Activated CD4-positive, alpha-beta T cell treated with anti-CD3 and anti-CD28 coated beads, Interleukin-10, Interleukin-2, amounts not matched to agents 100 ng/mL and 50 ng/mL, durations not matched to agents 16 hours and 8 hours (primary cell): ENCODE results near the gene CDC42EP1.
"Not testable (repeated sequence)": the region's sequence is repeated elsewhere in the genome, so short reads cannot be mapped to it uniquely, and the experiment has no call there.

Experiments used
- DNase-seq: peaks from one replicate; pipeline ENCODE4 v3.0.0-alpha.2; 2020

The CDC42EP1 gene

DNA sequence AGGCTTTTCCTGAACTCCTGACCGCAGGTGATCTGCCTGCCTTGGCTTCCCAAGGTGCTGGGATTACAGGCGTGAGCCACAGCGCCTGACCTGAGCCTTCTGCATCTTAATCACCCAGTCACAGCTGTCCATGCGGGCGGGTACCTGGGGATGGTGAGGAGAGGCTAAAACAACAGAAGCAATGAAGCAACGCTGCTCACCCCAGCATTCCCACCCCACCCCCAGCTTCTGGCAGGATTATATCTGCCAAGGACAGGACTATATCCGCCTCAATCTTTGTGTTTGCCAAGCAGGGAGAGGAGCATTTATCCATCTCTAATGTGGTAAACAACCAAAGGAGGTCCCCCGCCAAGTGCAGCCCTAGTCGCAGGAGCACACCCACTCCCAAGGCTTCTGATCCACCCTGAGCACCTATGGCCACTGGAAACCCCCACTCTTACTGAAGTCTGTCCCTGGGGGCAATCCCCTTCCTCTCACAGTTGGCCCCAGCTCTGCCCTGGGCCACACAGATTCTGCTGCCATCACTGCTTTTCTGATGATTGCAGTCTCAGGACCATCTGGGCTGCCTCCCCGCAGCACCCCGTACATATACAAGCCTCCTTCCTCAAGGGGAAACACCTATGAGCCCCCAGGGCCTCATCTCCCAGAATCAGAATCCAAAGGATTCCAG, 28.4 kb downstream of the CDC42EP1 start:
- no peak for DNase-seq

DNA sequence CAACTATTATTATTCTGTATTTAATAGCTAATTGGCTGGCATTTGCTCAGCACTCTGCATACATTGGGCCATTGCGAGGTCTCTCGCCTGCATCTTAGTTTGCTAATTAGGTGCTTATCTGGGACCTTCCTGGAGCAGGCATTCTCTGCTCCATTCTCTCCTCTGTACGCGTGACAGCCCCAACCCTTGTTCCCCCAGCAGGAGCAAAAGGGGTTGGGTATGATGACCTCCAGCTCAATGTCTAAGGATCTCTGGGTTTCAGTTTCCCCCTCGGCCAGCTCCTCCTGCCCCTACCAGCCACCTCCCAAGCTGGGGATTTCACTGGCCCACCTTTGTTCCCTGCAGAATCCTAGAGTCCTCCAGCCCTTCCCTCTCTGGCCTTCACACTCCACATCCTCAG, 29.4 kb downstream of the CDC42EP1 start:
- DNase-seq = no peak

- DNase-seq = not testable (repeated sequence)
These were observed 30.8 kb downstream of the CDC42EP1 start for GRCh38 chr22:37591081-37591480.

DNA sequence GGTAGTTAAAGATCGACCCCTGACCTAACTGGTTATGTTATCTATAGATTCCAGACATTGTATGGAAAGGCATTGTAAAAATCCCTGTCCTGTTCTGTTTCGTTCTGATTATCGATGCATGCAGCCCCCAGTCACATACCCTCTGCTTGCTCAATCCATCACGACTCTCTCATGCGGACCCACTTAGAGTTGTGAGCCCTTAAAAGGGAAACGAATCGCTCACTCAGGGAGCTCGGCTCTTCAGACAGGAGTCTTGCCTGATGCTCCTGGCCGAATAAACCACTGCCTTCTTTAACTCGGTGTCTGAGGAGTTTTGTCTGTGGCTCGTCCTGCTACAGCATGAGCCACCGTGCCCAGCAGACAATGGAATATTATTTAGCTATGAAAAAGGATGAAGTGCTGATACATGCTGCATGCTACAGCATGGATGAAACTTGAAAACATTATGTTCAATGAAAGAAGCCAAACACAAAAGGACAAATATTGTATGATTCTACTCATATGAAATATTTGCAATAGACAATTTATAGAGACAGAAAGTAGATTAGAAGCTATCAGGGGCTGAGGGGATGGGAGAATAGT, 31.6 kb downstream of the CDC42EP1 start:
- DNase-seq = no peak

DNA sequence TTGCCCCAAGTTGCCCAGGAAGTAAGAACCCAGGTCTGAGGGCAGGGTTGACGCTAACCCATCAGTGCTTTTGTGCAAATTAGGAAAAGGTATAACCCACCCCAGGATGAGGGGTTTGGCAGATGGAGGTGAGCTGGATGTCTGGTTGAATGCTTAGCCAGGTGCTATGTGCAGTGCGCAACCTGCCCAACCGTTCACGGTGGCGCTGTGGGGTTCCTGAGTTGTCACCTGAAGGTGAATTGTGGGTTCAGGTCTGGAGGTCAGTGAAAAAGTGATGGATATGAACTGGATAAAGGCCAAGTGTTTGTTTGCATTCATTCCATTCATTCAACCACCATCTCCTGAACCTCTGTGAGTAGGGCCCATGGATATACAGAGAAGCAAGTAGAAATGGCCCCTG, 34.0 kb downstream of the CDC42EP1 start:
- no peak for DNase-seq

GRCh38 chr22:37599153-37599552, 38.9 kb downstream of the CDC42EP1 start:
- DNase-seq = no peak

GRCh38 chr22:37601203-37601539, 40.9 kb downstream of the CDC42EP1 start:
- DNase-seq = no peak

DNA sequence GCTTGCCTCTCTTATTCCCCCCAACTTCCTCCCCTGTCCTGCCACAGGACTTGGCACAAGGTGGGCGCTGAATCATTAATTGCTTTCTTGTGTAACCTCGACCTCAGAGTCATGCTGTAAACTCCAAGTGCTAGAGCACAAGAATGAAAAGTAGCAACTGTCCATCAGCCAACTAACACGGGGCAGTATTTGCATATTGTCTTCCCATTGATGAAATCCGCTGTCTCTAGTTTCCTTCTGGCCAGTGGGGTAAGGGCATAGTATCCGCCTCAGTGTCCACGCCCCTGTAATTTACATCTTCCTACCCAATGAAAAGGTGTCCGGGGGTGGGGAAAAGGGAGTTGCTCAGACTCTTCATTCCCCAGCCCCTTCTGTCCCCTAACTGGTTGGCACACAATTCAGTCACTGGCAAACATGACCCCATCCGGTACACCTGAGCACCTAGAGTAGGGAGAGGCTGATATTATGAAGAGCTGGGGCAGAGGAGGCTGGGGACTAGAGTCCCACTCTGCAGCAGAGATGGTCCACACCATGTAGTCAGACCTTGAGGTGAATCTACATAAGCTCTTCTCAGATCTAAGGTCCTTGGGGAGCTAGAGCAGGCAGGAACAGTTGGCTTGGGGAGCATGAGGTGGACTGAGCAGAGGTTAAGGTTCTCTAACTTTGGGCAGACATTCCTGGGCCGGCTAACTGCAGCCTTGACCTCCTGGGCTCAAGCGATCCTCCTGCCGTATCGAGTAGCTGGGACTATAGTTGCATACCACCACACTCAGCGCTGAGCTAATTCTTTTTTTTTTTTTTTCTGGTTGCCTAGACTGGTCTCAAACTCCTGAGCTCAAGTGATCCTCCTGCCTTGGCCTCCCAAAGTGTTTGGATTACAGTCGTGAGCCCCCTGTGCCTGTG, 41.5 kb downstream of the CDC42EP1 start:
- DNase-seq = no peak

DNA sequence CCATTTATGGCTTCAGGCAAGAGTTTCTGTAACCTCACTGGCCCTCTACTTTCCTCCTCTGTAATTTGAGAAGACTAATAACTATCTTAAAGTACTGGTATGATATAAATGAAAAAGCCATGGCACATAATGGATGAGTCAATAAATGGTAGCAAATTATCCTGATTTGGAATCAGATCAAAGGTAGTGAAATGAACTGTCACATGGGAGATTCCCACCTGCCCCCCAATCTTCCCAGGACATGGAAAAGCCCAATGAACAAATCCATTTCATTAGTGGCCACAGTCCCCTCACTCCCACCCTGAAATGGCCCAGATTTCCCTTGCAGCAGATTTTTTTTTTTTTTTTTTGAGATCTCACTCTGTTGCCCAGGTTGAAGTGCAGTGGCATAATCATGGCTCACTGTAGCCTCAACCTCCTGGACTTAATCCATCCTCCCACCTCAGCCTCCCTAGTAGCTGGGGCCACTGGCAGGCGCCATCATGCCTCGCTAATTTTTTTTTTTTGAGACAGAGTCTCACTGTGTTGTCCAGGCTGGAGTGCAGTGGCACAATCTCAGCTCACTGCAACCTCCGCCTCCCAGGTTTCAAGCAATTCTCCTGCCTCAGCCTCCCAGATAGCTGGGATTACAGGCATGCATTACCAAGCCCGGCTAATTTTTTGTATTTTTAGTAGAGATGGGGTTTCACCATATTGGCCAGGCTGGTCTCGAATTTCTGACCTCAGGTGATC, 42.4 kb downstream of the CDC42EP1 start:
- DNase-seq = not testable (repeated sequence)

- DNase-seq = no peak
These were observed 43.8 kb downstream of the CDC42EP1 start for GRCh38 chr22:37604074-37604473.

GRCh38 chr22:37604875-37605274, 44.6 kb downstream of the CDC42EP1 start:
- peak; percentile 61 for DNase-seq

- peak; percentile 94 for DNase-seq
These were observed 47.0 kb downstream of the CDC42EP1 start for GRCh38 chr22:37607010-37607934.

GRCh38 chr22:37607935-37608476, 47.7 kb downstream of the CDC42EP1 start:
- DNase-seq = no peak

DNA sequence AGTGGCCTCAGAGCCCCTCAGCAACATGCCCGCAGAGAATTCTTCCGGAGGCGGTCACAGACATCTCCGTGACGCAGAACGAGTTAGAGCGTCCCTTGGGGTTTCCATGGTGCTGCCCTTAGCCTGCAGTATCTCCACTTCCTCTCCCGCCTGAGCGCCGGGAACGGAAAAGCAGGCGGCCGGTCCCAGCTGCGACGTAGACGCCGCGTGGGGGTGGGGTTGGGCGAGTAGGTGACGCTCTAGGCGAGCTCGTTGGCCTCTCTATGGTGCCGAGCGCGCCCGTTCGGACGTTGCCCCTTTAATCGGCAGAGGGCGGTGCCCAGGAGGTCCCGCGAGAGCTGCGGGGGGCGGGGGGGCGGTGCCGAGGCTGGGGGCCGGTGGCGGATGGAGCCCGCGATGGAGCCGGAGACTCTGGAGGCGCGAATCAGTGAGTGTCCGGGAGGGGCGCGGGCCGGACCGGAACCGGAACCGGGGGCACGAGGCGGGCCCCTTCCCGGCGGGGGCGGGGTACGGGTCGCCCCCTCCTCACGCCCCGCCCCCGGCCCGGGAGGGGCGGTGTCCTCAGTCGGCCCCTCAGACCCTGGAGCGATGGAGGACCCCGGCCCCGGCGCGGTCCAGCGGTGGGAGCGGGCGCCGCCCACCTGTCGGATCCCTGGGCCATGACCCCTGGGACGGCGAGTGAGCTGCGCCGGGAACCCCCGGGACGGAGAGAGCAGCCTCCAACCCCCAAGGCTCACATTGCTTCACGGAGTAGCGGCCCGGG, 48.4 kb downstream of the CDC42EP1 start, which contains the start of gene GGA1:
Gene GGA1 (plus strand): TSS at position 358 of the 763 bp plus-strand sequence. CDS start 27 bp downstream, at position 385.
- DNase-seq = peak; percentile 98

DNA sequence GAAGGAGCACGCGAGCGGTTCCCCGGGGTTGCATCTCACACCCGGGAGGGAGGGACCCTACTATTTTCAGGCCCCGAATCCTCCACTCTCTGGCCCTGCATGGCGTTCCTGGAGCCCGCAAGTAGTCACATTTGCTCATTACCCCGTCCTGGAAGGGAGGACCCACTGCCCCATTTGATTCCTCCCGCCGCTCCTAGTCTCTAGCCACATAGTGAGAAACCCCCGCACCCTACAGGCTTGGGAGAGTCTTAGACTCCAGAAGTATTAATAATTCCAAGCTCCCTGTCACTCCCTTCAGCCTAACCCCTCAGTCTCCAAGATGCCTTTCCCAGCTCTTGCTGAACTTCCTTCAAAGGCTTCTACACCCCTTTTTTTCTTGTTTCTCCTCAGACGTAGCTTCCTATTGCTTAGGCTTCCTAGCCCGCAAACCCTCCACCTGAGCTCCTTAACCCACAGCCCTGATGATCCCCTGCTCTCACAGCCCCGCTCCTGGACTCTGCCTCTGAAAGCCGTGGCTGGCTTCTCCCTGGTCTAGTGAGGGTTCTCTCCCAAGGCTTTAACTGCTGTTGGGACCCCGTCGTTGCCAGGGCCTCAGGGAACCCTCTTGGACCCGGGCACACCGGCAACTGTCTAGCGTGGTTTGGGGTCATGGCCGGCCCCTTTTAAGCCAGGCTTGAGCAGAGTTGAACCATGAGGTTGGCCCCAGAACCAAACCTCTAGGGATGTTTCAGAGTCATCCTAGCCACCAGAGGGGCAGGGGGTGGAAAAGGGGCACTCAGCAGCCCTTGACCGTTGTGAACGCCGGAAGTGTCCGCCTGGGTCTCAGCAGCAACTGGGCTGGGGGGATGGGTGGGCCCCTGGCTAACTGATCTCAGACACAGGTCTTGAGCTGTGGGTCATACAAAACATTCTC, 49.2 kb downstream of the CDC42EP1 start:
- no peak for DNase-seq

- DNase-seq = not testable (repeated sequence)
These were observed 49.8 kb downstream of the CDC42EP1 start for GRCh38 chr22:37610153-37610475.

GRCh38 chr22:37610480-37611129, 50.3 kb downstream of the CDC42EP1 start:
- DNase-seq = no peak

DNA sequence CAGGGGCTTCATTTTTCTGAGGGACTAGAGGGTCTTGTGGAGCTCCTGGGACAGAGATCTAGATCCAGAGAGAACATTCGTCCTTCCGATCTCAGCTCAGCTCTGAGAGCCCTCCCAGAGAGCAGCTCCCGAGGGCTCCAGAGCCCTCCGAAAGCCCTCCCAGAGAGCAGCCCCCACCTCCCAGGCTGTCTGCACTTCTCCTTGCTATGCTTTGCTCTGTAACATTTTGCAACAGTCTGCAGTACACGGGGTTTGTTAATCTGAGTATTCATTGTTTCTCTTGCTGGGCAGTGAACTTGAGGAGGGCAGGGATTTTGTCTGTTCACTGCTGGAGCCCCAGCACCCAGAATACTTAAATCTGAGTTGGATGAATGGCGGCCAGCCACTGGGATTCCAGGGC, 50.9 kb downstream of the CDC42EP1 start:
- DNase-seq = no peak
